NCI-H1092 treated with DMSO at 0.1 percent for 48 hours (cell line): ENCODE results near the gene GPC6.

Source experiments
- DNase-seq: peaks from one replicate; lab custom pipeline; 2025; lab: John Stamatoyannopoulos, UW

Gene GPC6

DNA sequence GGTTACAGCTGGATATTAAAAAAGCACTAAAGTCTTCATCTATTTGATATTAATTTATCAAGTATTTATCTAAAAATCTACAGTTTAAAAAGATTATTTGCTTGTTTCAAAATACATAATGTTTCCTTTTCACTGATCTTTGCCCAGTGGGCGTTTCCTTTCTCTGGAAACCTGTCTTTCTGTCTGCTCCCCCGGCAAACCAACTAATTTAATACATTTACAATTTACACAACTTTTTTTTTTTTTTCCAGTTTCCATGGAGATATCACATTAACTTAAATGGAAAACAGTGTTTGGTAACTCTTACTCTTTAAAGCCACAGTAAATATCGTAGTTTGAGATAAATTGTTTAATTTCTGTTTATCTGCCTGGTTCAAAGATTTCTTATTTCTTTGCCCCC is 5.3 kb downstream of the GPC6 start:
- DNase-seq = no peak

DNA sequence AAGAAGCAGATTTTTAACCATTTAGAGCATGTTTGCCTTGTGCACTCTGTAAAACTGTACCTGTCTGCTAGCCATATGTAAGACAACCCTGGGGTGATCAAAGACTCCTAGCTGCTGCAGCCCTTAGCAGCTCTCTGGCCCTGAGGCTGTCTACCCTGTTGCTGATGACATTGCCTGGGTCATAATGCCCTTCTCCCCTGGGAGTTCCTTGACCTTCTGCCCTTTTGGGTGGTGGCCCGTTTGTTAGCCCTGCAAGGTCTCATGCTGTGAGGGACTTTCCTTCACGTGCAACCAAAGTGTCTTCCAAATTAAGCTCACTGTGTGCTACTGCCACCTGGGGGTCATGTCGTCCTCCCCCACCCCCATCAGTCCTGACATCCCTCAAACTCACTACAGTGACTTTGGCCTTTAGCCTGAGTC is 7.4 kb downstream of the GPC6 start:
- no peak for DNase-seq

DNA sequence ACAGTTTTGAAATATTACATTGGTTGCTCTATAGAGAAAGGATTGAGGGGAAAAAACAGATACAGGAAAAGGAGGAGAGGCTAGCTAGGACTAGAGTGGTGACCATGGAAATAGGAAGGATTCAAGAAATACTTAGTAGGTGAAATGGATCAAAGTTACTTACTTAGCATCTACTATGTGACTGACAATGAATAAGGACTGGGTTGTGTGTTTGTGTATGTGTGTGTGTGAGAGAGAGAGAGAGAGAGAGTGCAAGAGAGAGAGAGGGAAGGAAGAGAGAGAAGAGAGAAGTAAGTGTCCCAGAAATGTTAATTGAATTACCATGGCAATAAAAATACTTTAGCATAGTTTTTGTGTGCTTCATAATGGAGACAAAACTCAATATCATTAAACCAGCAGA is 7.9 kb downstream of the GPC6 start:
- no peak for DNase-seq

GRCh38 chr13:93235258-93236015 is 8.8 kb downstream of the GPC6 start:
- DNase-seq = no peak

GRCh38 chr13:93238711-93239110 is 12.1 kb downstream of the GPC6 start:
- no peak for DNase-seq

- no peak for DNase-seq
Measured at GRCh38 chr13:93243375-93244063, 16.9 kb downstream of the GPC6 start.

DNA sequence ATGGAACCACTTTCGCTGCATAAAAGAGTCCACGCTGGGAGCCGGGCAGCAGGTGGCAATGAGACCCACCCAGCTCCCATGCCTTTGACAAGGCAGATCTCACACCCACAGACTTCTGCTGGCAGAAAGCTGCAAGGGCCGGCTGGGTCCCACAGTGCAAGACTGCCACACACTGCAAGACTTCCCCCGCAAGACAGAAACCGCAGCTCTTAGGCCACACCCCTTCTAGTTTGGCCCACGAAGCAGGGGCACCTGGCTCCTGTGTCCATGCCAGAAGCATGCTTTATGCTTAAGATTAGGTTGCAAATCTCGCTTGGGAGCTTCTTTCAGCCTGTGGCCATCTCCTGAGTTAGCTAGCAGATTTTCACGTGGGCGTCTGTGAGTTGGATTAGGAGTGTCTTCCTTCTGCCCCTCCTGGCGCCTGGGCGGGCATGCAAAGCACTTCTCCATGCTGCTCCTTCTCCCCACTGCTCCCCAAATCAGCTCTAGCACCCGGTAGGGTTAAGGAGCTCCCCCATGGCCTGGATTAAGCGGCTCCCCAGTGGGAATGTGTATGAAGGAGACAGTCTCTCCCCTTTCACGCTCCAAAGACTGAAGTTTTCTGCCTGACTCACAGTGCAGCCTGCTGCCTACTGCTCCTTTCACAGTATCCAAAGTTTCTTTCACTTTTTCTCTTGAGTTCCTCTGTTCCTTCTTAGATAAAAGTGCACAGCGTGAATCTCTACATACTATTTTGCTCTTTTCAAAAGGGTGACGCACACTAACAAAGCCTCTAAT is 17.7 kb downstream of the GPC6 start:
- no peak for DNase-seq

GRCh38 chr13:93244918-93245280 is 18.3 kb downstream of the GPC6 start:
- no peak for DNase-seq

GRCh38 chr13:93246069-93246468 is 19.5 kb downstream of the GPC6 start:
- no peak for DNase-seq

GRCh38 chr13:93248627-93249047 is 22.0 kb downstream of the GPC6 start:
- DNase-seq = peak; percentile 98

- DNase-seq = no peak
Measured at GRCh38 chr13:93249364-93250306, 23.0 kb downstream of the GPC6 start.

- DNase-seq = no peak
Measured at GRCh38 chr13:93254775-93255174, 28.2 kb downstream of the GPC6 start.

GRCh38 chr13:93256998-93257397 is 30.4 kb downstream of the GPC6 start:
- no peak for DNase-seq

DNA sequence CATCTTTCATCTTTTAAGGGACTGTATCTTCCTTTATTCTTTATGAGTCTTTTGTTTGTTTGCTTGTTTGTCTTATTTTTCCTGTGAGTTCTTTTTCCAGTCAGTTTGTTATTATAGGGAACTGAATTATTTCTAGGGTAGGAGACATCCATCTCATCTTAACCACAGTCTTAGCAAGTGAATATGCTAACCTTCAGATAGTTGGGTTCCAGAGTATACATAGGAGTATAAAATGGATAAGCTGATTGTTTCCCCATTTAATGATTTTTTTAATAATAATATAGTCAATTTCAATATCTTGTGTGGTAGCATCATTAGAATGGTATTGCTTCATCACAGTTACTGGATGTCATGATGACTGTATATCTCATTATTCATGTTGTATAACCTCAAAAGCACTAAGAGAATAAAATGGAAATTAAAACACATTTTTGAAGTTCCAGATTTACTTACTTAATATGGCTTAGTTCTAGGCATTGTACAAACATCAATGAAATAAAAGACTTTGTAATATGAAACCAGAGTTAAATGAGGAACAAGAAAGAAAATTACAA is 33.0 kb downstream of the GPC6 start:
- no peak for DNase-seq

DNA sequence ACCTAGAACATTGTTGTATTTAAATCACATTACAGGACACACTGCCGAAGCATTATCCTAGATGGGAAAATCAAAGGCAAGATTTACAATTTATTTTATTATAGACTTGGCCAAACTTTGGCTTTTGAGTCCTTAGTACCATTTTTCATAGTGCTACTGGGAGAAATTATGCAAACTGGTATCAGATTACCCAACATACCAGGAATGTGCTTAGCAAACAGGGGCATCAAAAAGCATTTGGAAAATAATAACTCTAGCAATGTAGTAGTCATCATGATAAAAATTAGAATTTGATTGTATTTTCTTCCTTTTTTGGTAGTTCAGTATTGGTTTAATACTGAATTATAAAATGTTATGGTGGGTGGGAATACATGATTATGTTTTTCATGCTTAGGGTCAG is 34.0 kb downstream of the GPC6 start:
- no peak for DNase-seq

DNA sequence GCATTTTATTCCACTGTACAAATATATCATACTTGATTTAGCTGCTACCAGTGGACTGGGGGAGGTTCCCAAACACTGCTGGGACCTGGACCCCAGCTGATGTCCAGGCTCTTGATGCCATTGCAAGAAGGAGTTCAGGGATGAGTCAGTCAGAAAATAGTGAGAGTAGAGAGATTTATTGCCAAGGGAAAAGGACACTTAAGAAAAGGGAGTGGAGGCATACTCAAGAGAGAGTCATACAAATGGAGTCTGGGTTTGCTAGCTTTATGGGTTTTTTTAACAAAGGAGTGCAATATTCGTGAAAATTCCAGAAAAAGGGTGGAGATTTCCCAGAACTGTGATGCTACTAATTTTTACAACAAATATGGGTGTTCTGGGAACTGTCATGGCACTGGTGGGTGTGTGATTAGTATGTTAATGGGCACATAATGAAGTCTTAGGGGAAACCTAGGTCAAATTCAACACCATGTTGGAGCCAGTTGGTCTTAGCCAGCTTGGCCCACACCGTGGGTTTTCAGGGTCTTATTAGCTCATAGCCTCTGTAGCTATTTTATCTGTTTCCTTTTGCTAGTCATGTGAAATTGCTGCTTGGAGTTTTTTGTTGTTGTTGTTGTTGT is 36.2 kb downstream of the GPC6 start:
- DNase-seq = no peak

- no peak for DNase-seq
Measured at GRCh38 chr13:93264876-93265275, 38.3 kb downstream of the GPC6 start.

- DNase-seq = no peak
Measured at GRCh38 chr13:93265800-93266199, 39.2 kb downstream of the GPC6 start.

- DNase-seq = no peak
Measured at GRCh38 chr13:93266681-93267080, 40.1 kb downstream of the GPC6 start.

GRCh38 chr13:93268327-93269028 is 41.9 kb downstream of the GPC6 start:
- DNase-seq = no peak
